K562 (cell line): ENCODE measurements around the gene ZNF740. TPM values are rescaled to one million over a fixed set of nuclear protein-coding genes. Genes with fewer than 3 reads are reported as not detected.

Experiments
- ATAC-seq: fragments of 200-7000 bp; cut with Tn5 transposase; 3 replicates; pipeline ENCODE4 v1.9.1; 2020; ENCODE audit warnings: moderate library complexity
- BruUV-seq: library from RNA; stranded (reverse); fragments of 400-500 nt; replicated peaks from 2 replicates; lab custom pipeline; 2021; lab: Mats Ljungman, UMichigan
- CTCF ChIA-PET: fragments of 300-600 bp; formaldehyde crosslinking; extraction: SDS; loops from one replicate; lab custom pipeline; 2021; ENCODE audit warnings: low intra/inter-chr PET ratio; lab: Yijun Ruan, JAX
- POLR2A ChIA-PET: fragments of 300-600, 350-650 bp; sonication (Branson Sonifier 250); formaldehyde crosslinking; extraction: SDS; loops from one replicate; lab custom pipeline; 2021; ENCODE audit warnings: antibody characterized with exemption, inconsistent platforms; lab: Yijun Ruan, JAX
- DNase-seq, 4 experiments: peaks; one replicate each; pipeline versions ENCODE4 v3.0.0 to v3.0.0-alpha.2; 2011 to 2018; ENCODE audit warnings: low spot score in 3 of 4, mixed read lengths in 3 of 4; ENCODE audit errors: extremely low read depth in 1 of 4
- FAIRE-seq: peaks from 2 replicates; lab custom pipeline; 2011; peaks lifted over from hg19 to GRCh38; lab: Jason Lieb, UNC
- H2AFZ ChIP-seq: 2 replicates; pipeline ENCODE4 v1.6.0; 2011; ENCODE audit warnings: low read depth, low read length, control low read depth, inconsistent platforms
- H3K27ac ChIP-seq: fragments of 200-600 bp; 3 replicates; pipeline ENCODE4 v1.8.0; 2011; ENCODE audit warnings: low read depth, mild to moderate bottlenecking, control low read depth, inconsistent platforms, low read length, moderate library complexity, mixed read lengths; ENCODE audit errors: extremely low read depth
- H3K27me3 ChIP-seq, 2 experiments: fragments of 300-600 bp in 1 of 2; 2 replicates in 1 of 2; 3 replicates in 1 of 2; pipeline versions ENCODE4 v1.6.0 to v1.8.0; 2011; ENCODE audit warnings: inconsistent platforms in 2 of 2, low read length in 2 of 2, mild to moderate bottlenecking in 1 of 2, mixed read lengths in 1 of 2, moderate library complexity in 1 of 2; ENCODE audit not compliant: control insufficient read depth in 2 of 2, insufficient read depth in 2 of 2
- H3K36me3 ChIP-seq: fragments of 300-600 bp; 3 replicates; pipeline ENCODE4 v1.8.0; 2011; ENCODE audit warnings: mild to moderate bottlenecking, low read length, inconsistent platforms; ENCODE audit not compliant: control insufficient read depth, insufficient read depth
- H3K4me1 ChIP-seq, 2 experiments: fragments of 200-600 bp in 1 of 2; replicated peaks in 1 of 2; 2 replicates in 1 of 2; 3 replicates in 1 of 2; pipeline versions ENCODE4 v1.5.1 to v1.8.0; 2011; ENCODE audit warnings: inconsistent platforms in 2 of 2, low read length in 2 of 2, mild to moderate bottlenecking in 1 of 2, mixed read lengths in 1 of 2, moderate library complexity in 1 of 2; ENCODE audit not compliant: control insufficient read depth in 2 of 2, insufficient read depth in 2 of 2
- H3K4me2 ChIP-seq: 2 replicates; pipeline ENCODE4 v1.6.1; 2011; ENCODE audit warnings: low read length, control low read depth, inconsistent platforms, mixed read lengths; ENCODE audit not compliant: insufficient read depth
- H3K4me3 ChIP-seq: fragments of 200-600 bp; sonication (generic), shearing (Covaris generic); 2 replicates; pipeline ENCODE4 v1.5.1; 2016; ENCODE audit warnings: control low read depth, inconsistent platforms
- H3K79me2 ChIP-seq: fragments of 200-600 bp; 3 replicates; pipeline ENCODE4 v1.8.0; 2011; ENCODE audit warnings: low read length, inconsistent platforms; ENCODE audit not compliant: control insufficient read depth, insufficient read depth
- H3K9ac ChIP-seq, 2 experiments: 2 replicates each; pipeline versions ENCODE4 v1.6.0 to v1.6.1; 2011; ENCODE audit warnings: low read depth in 2 of 2, low read length in 2 of 2, control low read depth in 1 of 2, inconsistent platforms in 1 of 2, mild to moderate bottlenecking in 1 of 2, mixed read lengths in 1 of 2; ENCODE audit not compliant: insufficient read depth in 1 of 2
- H3K9me1 ChIP-seq: one replicate; pipeline ENCODE4 v1.6.0; 2011; ENCODE audit warnings: inconsistent platforms, mild to moderate bottlenecking, low read length, moderate library complexity; ENCODE audit not compliant: control insufficient read depth, insufficient read depth
- H3K9me3 ChIP-seq: replicated peaks from 2 replicates; pipeline ENCODE4 v1.5.1; 2011; ENCODE audit warnings: low read depth, low read length, inconsistent platforms; ENCODE audit not compliant: control insufficient read depth, insufficient read depth
- H4K20me1 ChIP-seq: replicated peaks from 2 replicates; pipeline ENCODE4 v1.6.1; 2011; ENCODE audit warnings: low read length, inconsistent platforms, mixed read lengths; ENCODE audit not compliant: control insufficient read depth, insufficient read depth
- ARID1B ChIP-seq: fragments of 450-650 bp; IDR thresholded peaks from 2 replicates; pipeline ENCODE4 v1.6.1; 2016; ENCODE audit warnings: antibody characterized with exemption, mild to moderate bottlenecking, inconsistent platforms
- BCOR ChIP-seq: fragments of 450-650 bp; IDR thresholded peaks from 2 replicates; pipeline ENCODE4 v1.6.1; 2016
- E2F4 ChIP-seq: sonication (generic); formaldehyde crosslinking; IDR thresholded peaks from 2 replicates; pipeline ENCODE4 v1.8.0; 2022; ENCODE audit warnings: mild to moderate bottlenecking, low read depth, missing genetic modification reagents
- EP400 ChIP-seq: fragments of 450-650 bp; IDR thresholded peaks from 2 replicates; pipeline ENCODE4 v1.6.1; 2017; ENCODE audit warnings: antibody characterized with exemption, mild to moderate bottlenecking, moderate library complexity
- HMG20A ChIP-seq: fragments of 450-650 bp; formaldehyde crosslinking; conservative IDR thresholded peaks from 2 replicates; pipeline ENCODE4 v1.4.0; 2020; ENCODE audit warnings: mild to moderate bottlenecking, mixed read lengths
- KAT7 ChIP-seq: sonication (generic); formaldehyde crosslinking; IDR thresholded peaks from 2 replicates; pipeline ENCODE4 v1.8.0; 2022; ENCODE audit warnings: missing genetic modification reagents, mild to moderate bottlenecking, borderline replicate concordance
- NR1H2 ChIP-seq: sonication (generic); formaldehyde crosslinking; IDR thresholded peaks from 2 replicates; pipeline ENCODE4 v1.4.0; 2020; ENCODE audit warnings: mild to moderate bottlenecking, missing genetic modification reagents
- TAF9B ChIP-seq: fragments of 450-650 bp; IDR thresholded peaks from 2 replicates; pipeline ENCODE4 v1.6.1; 2018; ENCODE audit warnings: mild to moderate bottlenecking; ENCODE audit not compliant: partially characterized antibody
- TOE1 ChIP-seq, 2 experiments: fragments of 450-650 bp in 1 of 2; sonication (generic) in 1 of 2; formaldehyde crosslinking in 1 of 2; IDR thresholded peaks; 2 replicates each; pipeline versions ENCODE4 v1.7.1 to v1.8.0; 2016 to 2022; ENCODE audit warnings: borderline replicate concordance in 2 of 2, mild to moderate bottlenecking in 2 of 2, antibody characterized with exemption in 1 of 2, inconsistent platforms in 1 of 2, low read depth in 1 of 2, missing genetic modification reagents in 1 of 2, moderate library complexity in 1 of 2
- VEZF1 ChIP-seq: fragments of 200-800 bp; sonication (Bioruptor generic); IDR thresholded peaks from 2 replicates; pipeline ENCODE4 v1.6.1; 2017; ENCODE audit warnings: missing genetic modification characterization, missing compliant biosample characterization
- ZNF311 ChIP-seq: fragments of 250-450 bp; sonication (Bioruptor Pico); IDR thresholded peaks from 2 replicates; pipeline ENCODE4 v1.4.0; 2020; ENCODE audit warnings: mild to moderate bottlenecking, moderate library complexity
- WGBS: fragments of 100-300 bp; shearing (Covaris generic); methylation state at CpG from one replicate; pipeline ENCODE4 v1.1.6; 2016; ENCODE audit warnings: low coverage, mixed read lengths; ENCODE audit not compliant: insufficient coverage; ENCODE audit errors: missing lambda C conversion rate; 5-methylcytosine and 5-hydroxymethylcytosine counted together
- in situ Hi-C: fragments of 300-500 bp; cut with MboI; formaldehyde crosslinking; loops from 4 replicates; pipeline ENCODE4 v1.15.0; 2018; ENCODE audit warnings: inconsistent platforms, mixed read lengths
- intact Hi-C: fragments of 100-400 bp; cut with micrococcal nuclease; formaldehyde crosslinking; loops from 2 replicates; pipeline ENCODE4 v1.14.2; 2022
- polyA plus RNA-seq, 8 experiments: library from polyadenylated mRNA; depleted of rRNA in 4 of 8; stranded (reverse) in 5 of 8; unstranded in 3 of 8; fragments of >200 nt; fragmentation: Nextera tagmentation in 2 of 8; fragmentation: Illumina TruSeq in 1 of 8; extraction: Ambion mirVana in 2 of 8; extraction: Trizol in 1 of 8; gene quantifications; 2 replicates each; pipeline versions ENCODE4 v1.2.1 to v1.2.3, GENCODE V29; 2011 to 2014; ENCODE audit warnings: inconsistent platforms in 1 of 8, missing spikeins in 1 of 8
- total RNA-seq, 7 experiments: library from RNA; depleted of rRNA in 6 of 7; stranded (reverse); fragments of >200 nt in 6 of 7; fragmentation: Illumina TruSeq in 2 of 7; extraction: Trizol in 2 of 7; gene quantifications; 2 replicates each; pipeline versions ENCODE4 v1.2.1 to v1.2.3, GENCODE V29; 2011 to 2021; ENCODE audit warnings: low replicate concordance in 1 of 7
- TF ChIP-seq, protein P1 (sequence below): fragments of 450-650 bp; formaldehyde crosslinking; IDR thresholded peaks from 2 replicates; pipeline ENCODE4 v1.4.0; 2020; ENCODE audit warnings: mild to moderate bottlenecking, moderate library complexity

Gene ZNF740
- total and polyA plus RNA-seq, 9 of the 15 experiments (the other 6 are each of a cell fraction or from before 2014, with no cell fraction given), result 0.57 to 46.4 (median 18.6) TPM

- TF ChIP-seq VEZF1 (CRISPR knock-in tag), result peak; percentile 61
Measured at GRCh38 chr12:53219956-53220693, 39.6 kb downstream of the ZNF740 start (continued).

DNA sequence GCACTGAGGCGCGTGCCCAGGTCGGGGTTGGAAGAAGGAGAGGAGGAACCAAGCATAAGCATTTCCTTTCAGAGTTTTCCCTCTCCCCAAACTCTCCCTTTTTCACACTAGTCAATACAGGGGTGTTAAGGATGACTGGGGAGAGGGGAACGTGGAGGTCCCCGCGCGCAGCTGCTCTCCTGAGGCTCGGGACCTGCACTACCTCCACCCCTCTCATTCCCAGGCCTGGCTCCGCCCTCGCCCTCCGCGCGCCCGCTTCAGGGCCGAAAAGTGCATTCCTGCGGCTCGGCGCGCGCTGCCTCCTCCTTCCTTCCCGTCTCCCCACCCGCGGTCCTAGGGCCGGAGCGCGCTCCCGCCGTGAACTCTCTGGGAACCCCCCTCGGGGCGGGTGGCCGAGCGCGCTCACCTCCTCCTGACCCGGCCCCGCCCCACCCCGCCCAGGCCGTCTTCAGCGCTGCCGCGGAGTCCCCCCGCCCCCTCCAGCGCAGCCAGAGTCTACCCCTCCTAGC is 40.2 kb downstream of the ZNF740 start:
- peak overlapping the region; percentile 99 for H3K4me2 ChIP-seq
- CTCF ChIA-PET, result no interaction called here
- DNase-seq (peak; percentile 95 to 96 (median 96)), FAIRE-seq (peak; percentile 64), ATAC-seq (peak; percentile 86)
- in situ Hi-C loops, result no loop called here
- H3K4me1 ChIP-seq, result peaks cover 50 to 79% of the 10 kb centered on the region in 2 experiments
- peaks cover 24% of the 10 kb centered on the region for H3K79me2 ChIP-seq
- no peaks in the 10 kb centered on the region for H3K27me3 ChIP-seq
- H2AFZ ChIP-seq, result peak overlapping the region; percentile 94
- no TSS peak for BruUV-seq
- 0% methylated on average over 24 of the region's 42 CpGs for WGBS
- H3K9me3 ChIP-seq, result no peaks in the 10 kb centered on the region
- peak overlapping the region; percentile 89 to 93 for H3K9ac ChIP-seq
- no peaks in the 10 kb centered on the region for H3K36me3 ChIP-seq
- H4K20me1 ChIP-seq, result no peaks in the 10 kb centered on the region
- H3K4me3 ChIP-seq, result peak overlapping the region; percentile 64
- POLR2A ChIA-PET, result interaction anchor here (0.8 to 2.2 kb wide), 9 partner anchors 9 to 70 kb away, joined by 3 to 6 read pairs (median 4); partner anchors contain the start of genes CSAD, ESPL1 and ZNF740
- H3K9me1 ChIP-seq, result no peaks in the 10 kb centered on the region
- peak overlapping the region; percentile 99 for H3K27ac ChIP-seq
- intact Hi-C loops, result loop anchor here (1.0 to 2.0 kb wide), 3 partner anchors 31 to 48 kb away; partner anchors contain the start of genes CSAD, ESPL1 and ZNF740
- TF ChIP-seq, protein P1, sequence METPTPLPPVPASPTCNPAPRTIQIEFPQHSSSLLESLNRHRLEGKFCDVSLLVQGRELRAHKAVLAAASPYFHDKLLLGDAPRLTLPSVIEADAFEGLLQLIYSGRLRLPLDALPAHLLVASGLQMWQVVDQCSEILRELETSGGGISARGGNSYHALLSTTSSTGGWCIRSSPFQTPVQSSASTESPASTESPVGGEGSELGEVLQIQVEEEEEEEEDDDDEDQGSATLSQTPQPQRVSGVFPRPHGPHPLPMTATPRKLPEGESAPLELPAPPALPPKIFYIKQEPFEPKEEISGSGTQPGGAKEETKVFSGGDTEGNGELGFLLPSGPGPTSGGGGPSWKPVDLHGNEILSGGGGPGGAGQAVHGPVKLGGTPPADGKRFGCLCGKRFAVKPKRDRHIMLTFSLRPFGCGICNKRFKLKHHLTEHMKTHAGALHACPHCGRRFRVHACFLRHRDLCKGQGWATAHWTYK (CRISPR knock-in tag), result 0 out of 2 replicates have a peak, but pooled peaks have one; percentile 23
- TF ChIP-seq ARID1B (no peak), TAF9B (no peak), KAT7 (CRISPR knock-in tag) (0 out of 2 replicates have a peak, but pooled peaks have one; percentile 35), HMG20A (no peak), ZNF311 (no peak), E2F4 (CRISPR knock-in tag) (no peak), BCOR (0 out of 2 replicates have a peak, but pooled peaks have one; percentile 29), TOE1 (IDR thresholded peaks at IDR 0.05; ENCODE audit: borderline replicate concordance) (no peak), TOE1 (CRISPR knock-in tag; IDR thresholded peaks at IDR 0.05; ENCODE audit: borderline replicate concordance, low read depth) (no peak), NR1H2 (CRISPR knock-in tag) (0 out of 2 replicates have a peak, but pooled peaks have one; percentile 69), EP400 (0 out of 2 replicates have a peak, but pooled peaks have one; percentile 7)
